GM23338 (cell line): ENCODE data around the gene CYP20A1.

ENCODE experiments used
- CREB1 ChIP-seq: fragments of 250-450 bp; sonication (Bioruptor Pico); IDR thresholded peaks from 2 replicates; pipeline ENCODE4 v1.5.0; 2020; ENCODE audit warnings: low read depth, mild to moderate bottlenecking, moderate library complexity
- CTCF ChIP-seq, 2 experiments: fragments of 200-600 bp in 1 of 2; sonication (generic) in 1 of 2; conservative IDR thresholded peaks; 2 replicates each; pipeline versions ENCODE4 v1.5.1 to v1.6.1; 2016 to 2017; ENCODE audit warnings: antibody characterized with exemption in 2 of 2, low read depth in 2 of 2, mild to moderate bottlenecking in 2 of 2, moderate library complexity in 1 of 2
- EZH2 ChIP-seq: fragments of 200-600 bp; sonication (generic); IDR thresholded peaks from one replicate; pipeline ENCODE4 v1.8.0; 2017; ENCODE audit warnings: antibody characterized with exemption, mild to moderate bottlenecking, low read depth; ENCODE audit not compliant: unreplicated experiment
- EZH2phosphoT487 ChIP-seq: fragments of 200-600 bp; sonication (generic); IDR thresholded peaks from one replicate; pipeline ENCODE4 v1.8.1; 2018; ENCODE audit warnings: antibody characterized with exemption; ENCODE audit not compliant: unreplicated experiment
- POLR2AphosphoS5 ChIP-seq: IDR thresholded peaks from 2 replicates; pipeline ENCODE4 v1.6.1; 2016; ENCODE audit warnings: antibody characterized with exemption, low read depth
- TF ChIP-seq, protein P1 (sequence below): IDR thresholded peaks from one replicate; pipeline ENCODE4 v1.6.1; 2018; ENCODE audit warnings: antibody characterized with exemption; ENCODE audit not compliant: unreplicated experiment

DNA sequence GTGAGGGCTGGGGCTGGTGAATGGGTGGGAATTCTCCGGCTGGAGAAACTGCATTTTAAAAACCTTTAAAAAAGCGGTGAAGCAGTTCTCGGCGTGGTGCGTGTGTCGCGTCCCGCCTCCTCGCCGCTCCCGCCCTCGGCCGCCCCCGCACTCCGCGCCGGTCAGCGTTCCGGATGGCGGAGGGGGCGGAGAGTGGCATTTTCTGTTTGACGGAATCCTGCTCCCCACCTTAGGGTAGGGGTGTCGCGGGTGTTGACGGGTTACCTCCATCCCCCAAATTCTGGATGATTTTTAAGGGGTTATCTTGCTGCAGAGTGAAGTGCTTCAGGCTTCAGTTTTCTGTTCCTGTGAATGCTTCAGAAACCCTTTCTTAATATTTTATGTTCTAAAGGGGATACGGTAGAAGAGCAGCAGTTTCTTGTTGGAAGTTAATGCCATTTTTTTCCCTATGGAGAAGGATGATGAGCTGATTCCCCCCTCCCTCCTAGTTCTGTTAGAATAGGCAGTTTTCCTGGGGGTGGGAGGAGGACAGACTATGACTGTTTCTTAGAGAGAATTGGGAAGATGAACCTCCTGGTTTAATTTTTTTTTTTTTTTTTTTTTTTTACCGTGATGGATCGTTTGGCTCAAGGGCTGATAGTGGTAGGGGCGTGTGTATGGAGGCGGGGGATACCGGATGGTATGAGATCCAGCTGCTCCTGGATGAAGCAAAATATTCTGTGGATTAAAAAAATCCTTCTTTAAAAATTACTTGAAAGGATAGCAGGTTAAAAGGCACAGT is 90.1 kb downstream of the CYP20A1 start:
- TF ChIP-seq CREB1 (no peak), CTCF (conservative IDR thresholded peaks at IDR 0.05; ENCODE audit: low read depth in 2 of 2) (no peak), EZH2 (no peak), POLR2AphosphoS5 (no peak), EZH2phosphoT487 (no peak)
- TF ChIP-seq, protein P1, sequence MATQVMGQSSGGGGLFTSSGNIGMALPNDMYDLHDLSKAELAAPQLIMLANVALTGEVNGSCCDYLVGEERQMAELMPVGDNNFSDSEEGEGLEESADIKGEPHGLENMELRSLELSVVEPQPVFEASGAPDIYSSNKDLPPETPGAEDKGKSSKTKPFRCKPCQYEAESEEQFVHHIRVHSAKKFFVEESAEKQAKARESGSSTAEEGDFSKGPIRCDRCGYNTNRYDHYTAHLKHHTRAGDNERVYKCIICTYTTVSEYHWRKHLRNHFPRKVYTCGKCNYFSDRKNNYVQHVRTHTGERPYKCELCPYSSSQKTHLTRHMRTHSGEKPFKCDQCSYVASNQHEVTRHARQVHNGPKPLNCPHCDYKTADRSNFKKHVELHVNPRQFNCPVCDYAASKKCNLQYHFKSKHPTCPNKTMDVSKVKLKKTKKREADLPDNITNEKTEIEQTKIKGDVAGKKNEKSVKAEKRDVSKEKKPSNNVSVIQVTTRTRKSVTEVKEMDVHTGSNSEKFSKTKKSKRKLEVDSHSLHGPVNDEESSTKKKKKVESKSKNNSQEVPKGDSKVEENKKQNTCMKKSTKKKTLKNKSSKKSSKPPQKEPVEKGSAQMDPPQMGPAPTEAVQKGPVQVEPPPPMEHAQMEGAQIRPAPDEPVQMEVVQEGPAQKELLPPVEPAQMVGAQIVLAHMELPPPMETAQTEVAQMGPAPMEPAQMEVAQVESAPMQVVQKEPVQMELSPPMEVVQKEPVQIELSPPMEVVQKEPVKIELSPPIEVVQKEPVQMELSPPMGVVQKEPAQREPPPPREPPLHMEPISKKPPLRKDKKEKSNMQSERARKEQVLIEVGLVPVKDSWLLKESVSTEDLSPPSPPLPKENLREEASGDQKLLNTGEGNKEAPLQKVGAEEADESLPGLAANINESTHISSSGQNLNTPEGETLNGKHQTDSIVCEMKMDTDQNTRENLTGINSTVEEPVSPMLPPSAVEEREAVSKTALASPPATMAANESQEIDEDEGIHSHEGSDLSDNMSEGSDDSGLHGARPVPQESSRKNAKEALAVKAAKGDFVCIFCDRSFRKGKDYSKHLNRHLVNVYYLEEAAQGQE = no peak
